ENCODE measurements around the gene CST3.

The CST3 gene

GRCh38 chr20:23604306-23604705, 33.4 kb downstream of the CST3 start:
- no peak for TF ChIP-seq CTCF (IDR thresholded peaks at IDR 0.05; ENCODE audit: low read depth, low read length)
- no peak for DNase-seq (ENCODE audit: low read depth in 2 of 2)

DNA sequence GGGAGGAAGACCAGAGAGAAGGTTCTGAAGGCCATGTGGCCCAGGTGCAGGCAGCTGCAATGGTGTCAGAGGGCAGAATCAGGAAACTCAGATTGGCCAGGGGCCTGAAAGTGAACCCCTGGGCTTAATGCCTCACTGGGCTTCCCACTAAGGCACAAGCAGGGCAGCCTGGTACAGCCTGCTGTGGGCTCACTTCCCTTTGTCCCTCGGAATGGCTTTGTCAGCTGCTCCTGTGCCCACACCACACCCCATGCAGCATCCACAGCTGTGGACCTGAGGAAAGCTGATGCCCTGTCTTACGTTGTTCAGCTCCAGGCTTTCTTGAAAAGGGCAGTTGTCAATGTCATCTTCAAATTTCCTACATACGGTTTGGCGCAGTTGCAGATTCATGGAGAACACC, 34.4 kb downstream of the CST3 start:
- no peak for TF ChIP-seq CTCF (IDR thresholded peaks at IDR 0.05; ENCODE audit: low read depth, low read length)
- DNase-seq (ENCODE audit: low read depth in 2 of 2), result no peak
- H3K4me3 ChIP-seq (replicated peaks in 1 of 2; ENCODE audit: low read depth in 2 of 2, low read length in 2 of 2), result no peak overlapping the region

More at GRCh38 chr20:23604306-23604705, 33.4 kb downstream of the CST3 start:
- no peak overlapping the region for H3K4me3 ChIP-seq (replicated peaks in 1 of 2; ENCODE audit: low read depth in 2 of 2, low read length in 2 of 2)

- H3K4me3 ChIP-seq (replicated peaks in 1 of 2; ENCODE audit: low read depth in 2 of 2, low read length in 2 of 2), result no peak overlapping the region
- DNase-seq (ENCODE audit: low read depth in 2 of 2), result no peak
- TF ChIP-seq CTCF (IDR thresholded peaks at IDR 0.05; ENCODE audit: low read depth, low read length), result no peak
Observed at GRCh38 chr20:23602699-23603098, 35.1 kb downstream of the CST3 start.

GRCh38 chr20:23602241-23602640, 35.5 kb downstream of the CST3 start:
- no peak for DNase-seq (ENCODE audit: low read depth in 2 of 2)
- no peak for TF ChIP-seq CTCF (IDR thresholded peaks at IDR 0.05; ENCODE audit: low read depth, low read length)
- no peak overlapping the region for H3K4me3 ChIP-seq (replicated peaks in 1 of 2; ENCODE audit: low read depth in 2 of 2, low read length in 2 of 2)

DNA sequence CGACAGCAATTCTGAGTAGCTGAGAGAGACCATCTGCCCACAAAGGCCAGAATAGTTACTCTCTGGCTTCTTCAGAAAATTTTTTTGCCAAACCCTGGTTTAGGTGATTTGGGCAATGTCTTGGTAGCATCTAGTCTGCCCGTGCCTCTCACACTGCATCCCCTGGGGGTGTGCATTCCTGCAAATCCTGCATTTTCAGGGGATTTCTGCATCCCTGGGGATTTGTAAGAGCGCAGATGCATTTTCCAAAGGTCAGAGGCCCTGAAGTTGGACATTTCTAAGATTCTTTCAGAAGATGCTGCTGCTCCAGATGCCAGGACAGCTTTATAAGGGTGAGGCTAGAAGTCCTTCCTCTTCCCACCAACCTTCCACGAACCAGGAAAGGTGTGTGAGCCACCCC, 36.0 kb downstream of the CST3 start:
- TF ChIP-seq CTCF (IDR thresholded peaks at IDR 0.05; ENCODE audit: low read depth, low read length), result no peak
- DNase-seq (ENCODE audit: low read depth in 2 of 2), result no peak
- H3K4me3 ChIP-seq (replicated peaks in 1 of 2; ENCODE audit: low read depth in 2 of 2, low read length in 2 of 2), result no peak overlapping the region

DNA sequence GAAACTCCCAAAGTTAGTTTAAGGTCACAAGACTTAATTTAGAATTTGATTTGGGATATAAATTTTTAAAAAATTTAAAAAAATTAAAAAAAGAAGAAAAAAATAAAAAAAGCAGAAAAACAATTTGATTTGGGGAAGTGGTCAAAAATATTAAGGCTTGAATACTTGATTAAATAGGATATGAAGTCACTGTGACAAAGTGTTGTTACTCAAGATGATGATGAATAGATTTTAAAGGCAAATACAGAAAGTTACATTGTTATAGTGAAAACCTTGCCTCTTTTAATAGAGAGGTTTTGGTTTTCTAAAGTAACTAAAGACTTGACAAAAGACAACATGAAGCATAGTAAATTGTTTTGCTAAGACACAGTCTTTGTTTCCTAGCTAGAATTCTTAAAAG, 39.3 kb downstream of the CST3 start:
- TF ChIP-seq CTCF (IDR thresholded peaks at IDR 0.05; ENCODE audit: low read depth, low read length), result no peak
- H3K4me3 ChIP-seq (replicated peaks in 1 of 2; ENCODE audit: low read depth in 2 of 2, low read length in 2 of 2), result no peak overlapping the region
- DNase-seq (ENCODE audit: low read depth in 2 of 2), result no peak

GRCh38 chr20:23596579-23597250, 41.0 kb downstream of the CST3 start:
- H3K4me3 ChIP-seq (replicated peaks in 1 of 2; ENCODE audit: low read depth in 2 of 2, low read length in 2 of 2), result no peak overlapping the region
- DNase-seq (ENCODE audit: low read depth in 2 of 2), result peak in 1 of 2 donors; percentile 22
- no peak for TF ChIP-seq CTCF (IDR thresholded peaks at IDR 0.05; ENCODE audit: low read depth, low read length)
